Sciatic nerve (tissue), 2 donors: ENCODE results near the gene COL5A2. TPM values are rescaled to one million over a fixed set of nuclear protein-coding genes. Genes with fewer than 3 reads are reported as not detected.

ENCODE experiments used
- ATAC-seq: fragments of 200-7000 bp; cut with Tn5 transposase; one replicate; pipeline ENCODE4 v1.9.1; 2020; ENCODE audit warnings: mild to moderate bottlenecking, moderate library complexity
- DNase-seq: peaks from one replicate; pipeline ENCODE4 v3.0.0-alpha.2; 2020; ENCODE audit warnings: low spot score
- intact Hi-C: fragments of 100-400 bp; cut with DNase I; formaldehyde crosslinking; loops from one replicate; pipeline ENCODE4 v1.14.2; 2022
- total RNA-seq: library from RNA; stranded (reverse); fragmentation: NEBNext Ultra II Directional; extraction: Animal tissue kit (Norgen Biotek cat#: 25700); gene quantifications from one replicate; pipeline ENCODE4 v1.2.1, GENCODE V29; 2021
- donor health status: DM: no; HTN: no; CAD: no.
- donor health status: DM: no; HTN: no; CAD: no.

Gene COL5A2
- total RNA-seq, 1 donor from 2014 or later: 45.7 TPM

GRCh38 chr2:189018631-189019030, 160.9 kb downstream of the COL5A2 start:
- DNase-seq (no peak), ATAC-seq (no peak)
- intact Hi-C loops: no loop called here

GRCh38 chr2:189016311-189016861, 163.2 kb downstream of the COL5A2 start:
- intact Hi-C loops: no loop called here
- DNase-seq: no peak
- no peak for ATAC-seq

- DNase-seq (no peak), ATAC-seq (no peak)
- intact Hi-C loops: no loop called here
These were observed 164.2 kb downstream of the COL5A2 start for GRCh38 chr2:189015359-189015758.

- intact Hi-C loops: no loop called here
- DNase-seq: no peak
- ATAC-seq: no peak
These were observed 165.0 kb downstream of the COL5A2 start for GRCh38 chr2:189014449-189015138.

GRCh38 chr2:189013671-189014448, 165.7 kb downstream of the COL5A2 start:
- intact Hi-C loops: no loop called here
- DNase-seq: no peak
- ATAC-seq: no peak

- ATAC-seq (no peak), DNase-seq (no peak)
- intact Hi-C loops: no loop called here
These were observed 166.5 kb downstream of the COL5A2 start for GRCh38 chr2:189013031-189013430.

- ATAC-seq (no peak), DNase-seq (no peak)
- intact Hi-C loops: no loop called here
These were observed 167.2 kb downstream of the COL5A2 start for GRCh38 chr2:189012351-189012750.

- intact Hi-C loops: no loop called here
- DNase-seq (no peak), ATAC-seq (no peak)
These were observed 169.0 kb downstream of the COL5A2 start for GRCh38 chr2:189010536-189010935.

GRCh38 chr2:189008555-189009262, 170.9 kb downstream of the COL5A2 start:
- ATAC-seq: no peak
- intact Hi-C loops: no loop called here
- DNase-seq: no peak

- no peak for ATAC-seq
- intact Hi-C loops: no loop called here
- no peak for DNase-seq
These were observed 177.5 kb downstream of the COL5A2 start for GRCh38 chr2:189002079-189002478.

- intact Hi-C loops: no loop called here
- DNase-seq: no peak
- ATAC-seq: no peak
These were observed 179.3 kb downstream of the COL5A2 start for GRCh38 chr2:189000221-189000620.

GRCh38 chr2:188997263-188997662, 182.3 kb downstream of the COL5A2 start:
- intact Hi-C loops: no loop called here

GRCh38 chr2:188993247-188993646, 186.3 kb downstream of the COL5A2 start:
- intact Hi-C loops: no loop called here
- no peak for ATAC-seq
- no peak for DNase-seq

More at GRCh38 chr2:188997263-188997662, 182.3 kb downstream of the COL5A2 start:
- DNase-seq (no peak), ATAC-seq (peak; percentile 69)

GRCh38 chr2:188986839-188987238, 192.7 kb downstream of the COL5A2 start:
- intact Hi-C loops: no loop called here
- DNase-seq: no peak
- no peak for ATAC-seq

GRCh38 chr2:188984680-188985079, 194.9 kb downstream of the COL5A2 start:
- ATAC-seq: peak; percentile 87
- DNase-seq: no peak
- intact Hi-C loops: no loop called here

- intact Hi-C loops: no loop called here
- no peak for DNase-seq
- peak; percentile 76 for ATAC-seq
These were observed 195.5 kb downstream of the COL5A2 start for GRCh38 chr2:188984065-188984491.

GRCh38 chr2:188983427-188984064, 196.0 kb downstream of the COL5A2 start:
- no peak for DNase-seq
- intact Hi-C loops: no loop called here
- ATAC-seq: peak; percentile 58
